HL-60/S4 treated with phorbol 12-myristate 13-acetate at 8.2 ng/mL for 4 days and 3 days (cell line): ENCODE data around the gene MECP2.
"Not testable (repeated sequence)": the region's sequence is repeated elsewhere in the genome, so short reads cannot be mapped to it uniquely, and the experiment has no call there.

Experiments used
- in situ Hi-C: fragments of 300-500 bp; cut with MboI; formaldehyde crosslinking; loops from 2 replicates; pipeline ENCODE4 v1.15.0; 2022; ENCODE audit warnings: low sequenced_read_pairs

Gene MECP2

DNA sequence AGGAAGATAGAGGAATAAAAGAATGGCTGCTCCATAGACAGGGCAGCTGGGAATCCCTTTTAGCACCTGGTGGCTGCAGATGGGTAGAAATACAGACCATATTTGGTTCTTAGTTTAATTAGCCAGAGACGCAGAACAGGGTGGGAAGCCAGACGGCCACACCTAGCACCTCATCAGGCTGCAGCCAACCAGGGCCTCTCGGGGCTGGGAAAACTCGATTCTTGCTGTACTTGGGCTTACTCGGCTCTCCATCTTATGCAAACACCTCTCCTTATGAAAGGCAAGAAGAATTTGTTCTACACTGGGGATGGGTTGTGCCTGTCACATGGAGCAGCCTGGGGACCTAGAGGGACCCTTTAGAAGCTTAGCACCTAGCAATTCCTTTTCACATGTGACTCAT, 97.5 kb downstream of the MECP2 start:
- in situ Hi-C loops: no loop called here

DNA sequence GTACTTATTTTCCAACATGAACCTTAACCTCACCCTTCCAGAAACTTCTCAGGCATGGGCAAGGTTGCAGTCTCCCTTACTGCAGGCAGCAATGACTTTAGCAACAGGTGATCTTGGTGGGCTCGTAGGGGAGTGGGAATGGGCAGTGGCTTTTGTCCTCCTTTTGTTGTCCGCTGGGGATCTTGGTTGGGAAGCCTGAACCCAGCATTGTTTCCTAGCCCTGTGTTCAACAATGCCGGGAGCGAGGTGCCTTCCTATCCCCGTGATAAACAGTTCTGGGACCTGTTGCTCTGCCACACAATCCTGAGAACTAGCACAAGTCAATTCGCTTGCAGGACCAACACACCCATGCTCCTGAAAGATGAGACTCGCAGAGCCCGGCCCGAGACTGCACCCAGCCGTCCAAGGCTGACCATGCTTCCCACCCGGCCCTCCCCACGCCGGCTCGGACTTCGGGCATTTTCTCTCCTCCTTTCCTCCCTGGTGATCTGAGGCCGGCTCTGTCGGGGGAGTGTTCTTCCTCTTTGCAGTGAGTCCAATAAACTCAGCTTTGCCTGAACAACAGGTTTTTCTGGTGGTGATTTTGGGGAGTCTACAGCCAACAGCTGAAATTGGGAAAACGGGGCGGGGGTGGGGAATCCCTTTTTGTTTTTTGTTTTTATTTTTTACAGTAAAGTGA, 98.0 kb downstream of the MECP2 start:
- in situ Hi-C loops: no loop called here

DNA sequence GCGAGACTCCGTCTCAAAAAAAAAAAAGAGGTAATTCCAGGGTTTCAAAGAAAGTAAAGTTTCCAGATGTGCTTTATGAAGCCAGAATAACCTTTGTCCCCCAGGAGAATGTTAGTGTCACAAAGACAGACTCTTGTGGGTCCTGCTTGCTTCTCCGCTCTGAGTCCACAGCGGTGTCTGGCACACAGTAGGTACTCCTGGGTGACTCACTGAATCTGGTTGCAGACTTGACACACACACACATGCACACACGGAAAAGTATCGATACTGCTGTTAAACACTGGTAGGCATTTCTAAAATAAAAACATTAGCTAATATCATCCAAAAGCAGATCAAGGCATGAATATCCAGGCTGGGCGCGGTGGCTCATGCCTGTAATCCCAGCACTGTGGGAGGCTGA, 102.0 kb downstream of the MECP2 start:
- in situ Hi-C loops: no loop called here

DNA sequence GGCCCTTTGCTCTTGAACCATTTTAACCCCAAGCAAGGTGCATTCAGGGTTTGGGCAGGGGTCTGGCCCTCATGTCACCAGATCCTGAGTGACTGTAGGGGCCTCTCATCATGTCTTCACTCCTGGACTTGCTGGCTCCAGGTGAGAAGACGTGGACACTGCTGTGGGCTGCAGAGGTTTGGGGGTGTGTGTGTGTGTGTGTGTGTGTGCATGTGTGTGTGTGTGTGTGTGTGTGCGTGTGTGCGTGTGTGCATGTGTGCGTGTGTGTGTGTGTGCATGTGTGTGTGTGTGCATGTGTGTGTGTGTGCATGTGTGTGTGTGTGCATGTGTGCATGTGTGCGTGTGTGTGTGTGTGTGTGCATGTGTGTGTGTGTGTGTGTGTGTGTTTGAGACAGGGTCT, 103.1 kb downstream of the MECP2 start:
- in situ Hi-C loops: not testable (repeated sequence)

DNA sequence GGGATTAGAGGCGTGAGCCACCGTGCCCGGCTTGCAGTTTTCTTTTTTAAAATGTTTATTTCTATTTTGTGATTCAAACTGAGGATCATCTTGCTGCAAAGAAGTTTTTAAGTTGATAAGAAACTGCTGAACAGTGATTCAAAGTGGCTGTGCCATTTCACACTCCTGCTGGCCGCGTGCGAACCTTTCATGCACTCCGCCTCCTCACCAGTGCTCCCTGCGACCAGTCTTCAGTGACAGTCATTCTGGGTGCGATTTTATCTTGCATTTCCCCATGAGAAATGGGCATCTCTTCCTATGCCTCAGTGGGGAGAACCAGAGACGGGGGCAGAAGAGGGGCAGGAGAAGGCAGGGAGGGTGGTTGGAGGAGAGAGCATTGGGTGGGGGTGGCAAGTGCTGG, 103.5 kb downstream of the MECP2 start:
- in situ Hi-C loops: no loop called here

DNA sequence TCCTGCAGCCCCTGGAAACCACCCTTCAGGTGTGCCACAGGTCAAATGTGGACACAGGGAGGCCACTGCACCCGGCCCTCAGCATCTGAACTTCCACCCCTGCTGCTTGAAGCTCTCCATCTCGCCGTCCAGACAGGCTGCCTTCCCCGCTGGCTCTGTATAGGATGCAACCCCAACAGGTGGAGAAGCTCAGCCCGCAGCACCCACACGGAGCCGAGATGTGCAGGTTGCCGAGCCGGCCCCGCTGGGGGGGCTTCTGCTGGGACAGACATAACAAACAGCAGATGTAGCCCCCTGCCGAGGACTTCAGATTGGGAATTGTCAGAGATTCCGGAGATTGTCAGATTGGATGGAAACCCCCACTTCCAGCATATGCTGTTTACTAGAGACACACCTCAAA, 104.4 kb downstream of the MECP2 start:
- in situ Hi-C loops: no loop called here

DNA sequence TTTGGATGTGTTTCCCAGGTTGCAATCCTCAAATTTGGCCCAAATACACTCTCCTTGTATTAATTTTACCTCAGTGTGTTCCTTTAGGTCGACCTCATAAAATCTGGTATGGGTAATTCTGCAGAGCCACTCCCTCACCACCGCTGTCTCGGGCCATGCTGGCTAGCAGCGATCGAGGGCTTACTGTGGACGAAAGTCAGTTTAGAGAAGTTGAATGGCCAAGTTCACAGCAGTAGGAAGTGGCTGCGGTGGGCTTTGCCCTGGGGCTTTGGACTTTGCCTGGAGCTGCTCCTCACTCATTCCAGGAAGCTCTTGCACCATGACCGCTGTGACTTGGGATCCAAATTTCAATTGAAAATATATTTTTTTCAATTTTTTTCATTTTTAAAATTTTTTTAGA, 105.3 kb downstream of the MECP2 start:
- in situ Hi-C loops: no loop called here

DNA sequence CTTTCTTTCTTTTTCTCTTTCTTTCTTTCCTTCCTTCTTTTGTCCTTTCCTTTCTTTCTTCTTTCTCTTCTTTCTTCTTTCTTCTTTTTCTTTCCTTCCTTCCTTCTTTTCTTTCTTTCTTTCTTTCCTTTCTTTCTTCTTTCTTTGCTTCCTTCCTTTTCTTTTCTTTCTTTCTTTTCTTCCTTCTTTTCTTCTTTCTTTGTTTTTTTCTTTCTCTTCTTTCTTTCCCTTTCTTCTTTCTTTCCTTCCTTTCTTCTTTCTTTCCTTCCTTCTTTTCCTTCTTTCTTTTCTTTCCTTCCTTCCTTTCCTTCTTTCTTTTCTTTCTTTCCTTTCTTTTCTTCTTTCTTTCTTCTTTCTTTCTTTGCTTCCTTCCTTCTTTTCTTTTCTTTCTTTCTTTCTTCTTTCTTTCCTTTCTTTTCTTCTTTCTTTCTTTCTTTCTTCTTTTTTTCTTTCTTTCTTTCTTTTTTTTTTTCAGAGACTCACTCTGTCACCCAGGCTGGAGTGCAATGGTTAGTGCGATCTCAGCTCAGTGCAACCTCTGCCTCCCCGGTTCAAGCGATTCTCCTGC, 106.4 kb downstream of the MECP2 start:
- in situ Hi-C loops: no loop called here

DNA sequence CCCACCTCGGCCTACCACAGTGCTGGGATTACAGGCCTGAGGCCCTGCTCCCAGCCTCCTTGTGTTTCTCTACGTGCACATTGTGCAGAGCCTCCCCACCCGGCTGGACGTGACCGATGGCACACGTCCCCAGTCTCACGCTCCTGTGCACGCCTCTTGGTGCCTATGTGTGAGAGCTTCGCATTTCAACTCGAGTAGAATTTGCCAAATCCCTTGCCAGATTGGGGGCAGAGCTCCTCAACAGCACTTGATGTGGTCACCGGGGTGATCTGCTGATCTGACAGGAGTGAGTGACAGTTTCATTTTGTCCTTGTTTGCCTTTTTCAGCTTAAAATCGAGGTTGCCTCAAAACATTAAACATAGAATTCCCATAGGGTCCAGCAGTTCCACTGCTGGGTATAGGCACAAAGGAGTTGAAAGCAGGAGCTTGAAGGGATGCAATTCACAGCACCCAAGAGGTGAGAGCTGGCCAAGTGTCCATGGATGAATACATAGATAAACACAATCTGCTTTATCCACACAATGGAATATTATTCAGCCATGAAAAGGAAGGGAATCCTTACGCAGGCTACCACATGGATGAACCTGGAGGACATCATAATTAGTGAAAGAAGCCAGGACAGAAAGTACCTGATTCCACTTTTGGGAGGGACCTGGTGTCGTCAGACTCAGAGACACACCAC, 107.4 kb downstream of the MECP2 start:
- in situ Hi-C loops: no loop called here

DNA sequence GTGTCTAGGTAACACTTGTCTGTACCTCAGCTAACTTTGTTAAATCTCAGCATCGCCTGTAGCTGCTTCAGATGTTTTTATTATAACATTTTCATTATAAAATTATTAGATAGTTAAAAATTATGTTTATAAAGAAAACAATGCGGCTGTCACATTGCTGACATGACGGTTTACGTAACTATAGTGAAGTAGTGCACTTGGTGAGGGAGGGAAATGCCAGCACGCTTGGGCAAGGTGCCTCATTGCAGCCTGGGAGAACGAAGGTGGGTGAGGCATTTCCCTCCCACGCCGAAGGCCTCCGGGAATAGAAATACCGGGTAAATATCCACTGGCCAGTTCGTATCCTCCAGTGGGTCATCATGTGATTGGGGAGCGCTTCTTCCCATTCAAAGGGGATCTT, 109.0 kb downstream of the MECP2 start:
- in situ Hi-C loops: no loop called here

DNA sequence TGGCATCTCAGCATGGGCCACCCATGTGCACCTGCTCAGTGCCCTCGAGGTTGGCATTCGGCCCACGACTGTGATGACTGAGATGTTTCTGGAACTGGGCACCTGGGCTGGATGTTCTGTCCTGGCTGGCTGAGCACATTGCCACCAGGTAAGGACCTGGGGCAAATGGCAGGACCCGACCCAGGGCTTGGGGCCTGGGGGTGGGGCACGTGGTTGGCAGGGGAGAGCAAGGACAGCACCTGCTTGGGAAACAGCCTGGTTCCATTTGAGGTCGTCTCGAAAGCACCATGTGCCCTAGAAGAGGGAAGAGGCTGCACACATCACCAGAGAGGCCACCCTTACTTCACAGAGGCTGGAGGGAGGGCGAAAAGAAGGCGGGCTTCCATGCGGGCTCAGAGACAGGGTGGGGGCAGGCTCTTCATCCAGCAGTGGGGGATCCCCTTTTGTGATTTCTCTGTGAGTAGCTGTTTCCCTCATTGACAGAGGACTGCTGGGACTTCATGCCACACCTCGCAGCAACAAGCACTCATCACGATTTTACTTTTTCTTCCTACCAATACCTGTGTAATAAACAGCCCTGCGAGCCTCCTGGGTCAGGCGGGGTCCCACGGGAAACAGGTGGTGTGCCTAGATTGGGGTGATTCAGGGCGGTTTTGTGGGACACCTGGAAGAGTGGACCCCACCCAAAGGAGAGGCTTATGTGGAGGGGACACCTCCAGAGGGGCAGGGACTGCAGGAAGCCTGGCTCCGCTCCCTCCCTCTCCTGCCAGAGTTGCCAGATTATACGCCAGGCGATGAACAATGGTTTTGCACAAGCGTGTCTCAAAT, 113.0 kb downstream of the MECP2 start:
- in situ Hi-C loops: no loop called here

DNA sequence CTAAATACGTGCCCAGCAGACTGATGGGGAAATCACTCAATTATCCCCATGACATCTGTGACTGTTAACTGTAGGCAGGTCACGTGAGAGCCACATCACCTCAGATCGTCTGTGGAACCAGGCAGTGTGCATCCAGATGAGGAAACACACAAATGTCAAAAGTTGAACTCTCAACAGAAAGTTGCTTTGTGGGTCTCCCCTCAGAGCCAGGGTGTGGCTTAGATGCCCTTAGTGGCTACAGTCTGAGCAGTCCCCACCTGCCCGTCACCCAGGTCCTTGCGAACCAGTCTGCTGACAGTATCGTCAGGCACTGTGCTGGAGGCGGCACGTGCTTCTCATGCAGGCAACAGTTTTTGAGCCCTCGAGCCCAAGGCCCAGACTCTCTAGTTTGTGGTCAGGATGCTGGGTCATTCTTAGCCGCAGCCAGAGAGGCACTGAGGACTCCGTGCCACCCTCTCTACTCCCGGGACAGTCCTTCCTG, 114.2 kb downstream of the MECP2 start:
- in situ Hi-C loops: no loop called here

DNA sequence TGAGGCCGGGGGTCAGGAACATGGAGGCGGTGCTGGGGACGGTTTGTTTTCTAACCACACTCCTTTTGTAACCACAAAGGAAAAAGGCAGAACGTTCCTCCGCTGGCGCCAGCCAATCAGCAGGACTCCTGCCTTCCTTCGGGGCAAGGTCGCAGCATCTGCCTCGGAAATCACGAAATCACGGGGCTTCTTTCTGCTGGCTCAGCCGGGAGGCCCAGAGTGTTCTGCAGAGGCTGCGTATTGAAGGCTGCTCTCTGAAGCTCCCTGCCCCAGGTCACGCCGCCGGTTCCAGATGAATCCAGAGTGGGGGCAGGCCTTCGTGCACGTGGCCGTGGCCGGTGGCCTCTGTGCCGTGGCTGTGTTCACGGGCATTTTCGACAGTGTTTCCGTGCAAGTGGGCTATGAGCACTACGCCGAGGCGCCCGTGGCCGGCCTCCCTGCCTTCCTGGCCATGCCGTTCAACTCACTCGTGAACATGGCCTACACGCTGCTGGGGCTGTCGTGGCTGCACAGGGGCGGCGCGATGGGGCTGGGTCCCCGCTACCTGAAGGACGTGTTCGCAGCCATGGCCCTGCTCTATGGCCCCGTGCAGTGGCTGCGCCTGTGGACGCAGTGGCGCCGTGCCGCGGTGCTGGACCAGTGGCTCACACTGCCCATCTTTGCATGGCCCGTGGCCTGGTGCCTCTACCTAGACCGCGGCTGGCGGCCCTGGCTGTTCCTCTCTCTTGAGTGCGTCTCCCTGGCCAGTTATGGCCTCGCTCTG, 115.6 kb downstream of the MECP2 start:
- in situ Hi-C loops: no loop called here

DNA sequence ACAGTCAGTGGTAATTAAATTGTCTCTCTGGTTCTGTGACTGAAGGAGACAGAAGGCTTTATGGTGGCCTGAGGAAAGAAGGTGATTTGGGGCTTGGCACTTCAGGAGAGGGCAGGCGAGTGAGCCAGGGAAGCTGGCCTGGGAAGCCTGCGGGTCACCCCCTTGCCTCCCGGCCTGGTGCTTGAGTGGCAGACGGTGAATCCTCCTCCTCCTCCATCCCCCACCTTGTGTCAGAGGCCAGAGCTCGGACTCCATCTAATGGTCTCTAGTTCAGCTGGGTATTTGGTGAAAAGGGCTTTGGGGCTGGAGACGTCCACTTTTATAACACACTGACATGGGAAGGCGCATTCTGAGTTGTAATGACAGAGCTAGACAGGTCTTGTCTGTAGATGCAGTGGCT, 116.3 kb downstream of the MECP2 start:
- in situ Hi-C loops: no loop called here

DNA sequence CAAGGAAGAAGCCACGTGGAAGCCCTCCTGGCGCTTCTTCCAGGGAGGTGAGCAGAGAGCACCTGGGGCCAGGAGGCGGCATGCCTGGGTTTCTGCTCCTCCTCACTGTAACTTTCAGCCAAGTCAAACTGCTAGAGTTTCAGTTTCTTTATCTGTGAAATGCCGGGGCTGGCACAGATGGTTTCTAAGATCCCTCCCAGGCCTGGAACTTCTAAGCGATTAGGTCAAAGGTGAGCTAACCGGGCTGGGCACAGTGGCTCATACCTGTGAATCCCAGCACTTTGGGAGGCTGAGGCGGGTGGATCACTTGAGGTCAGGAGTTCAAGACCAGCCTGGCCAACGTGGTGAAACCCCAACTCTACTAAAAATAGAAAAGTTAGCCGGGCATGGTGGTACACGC, 117.1 kb downstream of the MECP2 start:
- in situ Hi-C loops: not testable (repeated sequence)

DNA sequence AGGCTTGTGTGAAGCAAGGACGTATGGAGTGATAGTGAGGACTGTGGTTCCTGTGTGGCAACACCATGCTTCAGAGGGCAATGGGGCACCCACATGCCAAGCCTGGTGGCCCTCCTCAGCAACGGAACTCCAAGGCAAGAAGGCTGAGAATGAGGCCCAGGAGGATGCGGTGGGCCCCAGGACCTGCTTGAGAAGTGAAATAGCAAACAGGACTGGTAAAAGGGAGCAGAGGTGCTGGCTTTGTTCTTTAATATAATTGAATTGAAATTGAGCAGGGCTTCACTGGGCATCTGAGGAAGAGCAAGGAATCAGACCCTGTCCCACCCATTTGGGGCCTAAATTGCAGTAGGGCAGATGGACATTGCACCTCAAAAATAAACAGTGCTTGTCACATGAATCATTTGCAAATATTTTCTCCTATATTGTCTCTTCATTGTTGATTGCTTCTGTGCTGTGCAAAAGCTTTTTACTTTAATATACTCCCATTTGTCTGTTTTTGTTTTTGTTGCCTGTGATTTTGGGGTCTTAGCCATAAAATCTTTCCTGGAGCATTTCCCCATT, 122.7 kb downstream of the MECP2 start:
- in situ Hi-C loops: no loop called here

DNA sequence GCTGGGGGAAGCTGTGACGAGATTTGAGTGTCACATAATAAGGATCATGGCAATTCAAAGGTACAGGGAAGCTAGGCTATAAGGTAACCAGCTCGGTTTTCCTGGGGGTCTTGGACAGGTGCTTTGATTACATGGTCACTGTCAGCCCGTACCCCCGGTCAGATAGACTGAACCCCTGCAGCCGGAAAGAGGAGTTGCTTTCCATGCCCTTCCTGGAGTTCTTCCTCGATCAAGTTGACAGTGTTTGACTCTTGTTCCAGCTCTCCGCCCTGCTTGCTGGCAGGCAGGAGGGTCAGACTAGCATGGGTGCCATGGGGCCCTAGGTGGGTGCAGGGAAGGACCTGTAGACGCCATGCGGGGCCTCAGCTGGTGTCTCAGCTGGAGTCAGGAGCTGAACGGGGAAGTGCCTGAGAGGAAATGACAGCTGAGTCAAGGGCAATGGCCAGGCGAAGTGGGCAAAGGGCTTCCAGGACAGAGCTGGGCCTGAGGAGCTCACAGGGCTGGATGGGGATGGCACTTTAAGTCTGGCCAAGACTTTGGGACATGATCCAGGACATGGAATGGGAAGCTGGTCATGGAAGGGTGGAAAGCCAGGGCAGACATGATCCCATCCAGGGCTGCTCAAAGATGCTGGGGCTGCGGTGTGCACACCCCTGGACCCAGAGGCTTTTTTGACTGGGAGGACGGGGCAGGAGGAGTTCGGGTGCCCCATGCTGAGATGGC, 123.4 kb downstream of the MECP2 start:
- in situ Hi-C loops: no loop called here

DNA sequence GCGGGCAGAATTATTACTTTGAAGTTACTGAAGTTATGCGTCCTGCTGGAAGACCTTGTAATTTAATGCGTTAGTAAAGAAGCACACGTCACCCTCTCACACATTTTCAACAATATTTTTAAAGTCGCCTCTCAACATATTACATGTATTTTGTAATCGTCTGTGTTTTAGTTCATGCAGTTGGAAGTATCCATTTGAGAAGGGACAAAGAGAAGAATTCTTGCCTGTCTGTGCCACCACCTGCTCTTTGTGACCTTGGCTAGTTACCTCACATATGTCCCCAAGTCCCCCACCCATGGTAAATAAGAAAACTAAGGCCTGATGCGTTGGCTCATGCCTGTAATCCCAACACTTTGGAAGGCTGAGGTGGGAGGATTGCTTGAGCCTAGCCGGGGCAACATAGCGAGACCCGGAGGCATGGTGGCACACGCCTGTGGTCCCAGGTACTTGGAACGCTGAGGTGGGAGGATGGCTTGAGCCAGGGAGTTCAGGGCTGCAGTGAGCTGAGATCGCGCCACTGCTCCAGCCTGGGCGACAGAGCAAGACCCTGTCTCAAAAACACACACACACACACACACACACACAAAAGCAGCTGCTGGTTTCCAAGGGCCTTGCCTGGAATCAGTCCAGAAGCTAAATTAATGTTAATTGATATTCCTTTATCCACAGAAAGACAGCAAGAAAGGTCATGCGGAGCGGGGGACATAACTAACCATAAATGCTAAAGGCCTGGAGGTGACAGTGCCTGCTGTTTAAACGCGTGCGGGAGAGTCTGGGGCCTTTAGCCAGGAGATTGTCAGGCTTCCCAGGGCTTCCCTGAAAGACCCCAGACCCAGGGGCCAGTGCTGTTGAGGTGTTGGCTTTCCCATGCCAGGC, 124.2 kb downstream of the MECP2 start:
- in situ Hi-C loops: no loop called here
